GM12891 (cell line): ENCODE measurements around the gene IRAK3.

Source experiments
- PAX5 ChIP-seq: IDR thresholded peaks from 2 replicates; pipeline ENCODE4 v1.6.1; 2011; ENCODE audit warnings: low read length, moderate library complexity, mild to moderate bottlenecking; ENCODE audit not compliant: insufficient read depth, severe bottlenecking
- POLR2A ChIP-seq: IDR thresholded peaks from 2 replicates; pipeline ENCODE4 v1.6.1; 2011; ENCODE audit warnings: low read depth, low read length, control low read depth
- POLR2AphosphoS5 ChIP-seq: IDR thresholded peaks from 2 replicates; pipeline ENCODE4 v1.6.1; 2011; ENCODE audit warnings: low read depth, low read length, control low read depth
- POU2F2 ChIP-seq: IDR thresholded peaks from 2 replicates; pipeline ENCODE4 v1.6.1; 2011; ENCODE audit warnings: low read depth, mild to moderate bottlenecking, control low read depth, low read length, moderate library complexity
- SPI1 ChIP-seq: IDR thresholded peaks from 2 replicates; pipeline ENCODE4 v1.6.1; 2011; ENCODE audit warnings: low read depth, low read length, control low read depth
- TAF1 ChIP-seq: IDR thresholded peaks from 2 replicates; pipeline ENCODE4 v1.6.1; 2011; ENCODE audit warnings: low read depth, low read length, control low read depth

- TF ChIP-seq SPI1 = no peak
- TF ChIP-seq TAF1 = no peak
- TF ChIP-seq POLR2A = no peak
- no peak for TF ChIP-seq POLR2AphosphoS5
- TF ChIP-seq PAX5 = no peak
- TF ChIP-seq POU2F2 = no peak
These were observed 24.6 kb upstream of the IRAK3 start for GRCh38 chr12:66164349-66164821.
